Measurements from ENCODE around the gene WRAP73. TPM values are rescaled to one million over a fixed set of nuclear protein-coding genes. Genes with fewer than 3 reads are reported as not detected.

Gene WRAP73
- total and polyA plus RNA-seq, 2 experiments from 2014 or later, result 14.7 to 28.8 TPM

DNA sequence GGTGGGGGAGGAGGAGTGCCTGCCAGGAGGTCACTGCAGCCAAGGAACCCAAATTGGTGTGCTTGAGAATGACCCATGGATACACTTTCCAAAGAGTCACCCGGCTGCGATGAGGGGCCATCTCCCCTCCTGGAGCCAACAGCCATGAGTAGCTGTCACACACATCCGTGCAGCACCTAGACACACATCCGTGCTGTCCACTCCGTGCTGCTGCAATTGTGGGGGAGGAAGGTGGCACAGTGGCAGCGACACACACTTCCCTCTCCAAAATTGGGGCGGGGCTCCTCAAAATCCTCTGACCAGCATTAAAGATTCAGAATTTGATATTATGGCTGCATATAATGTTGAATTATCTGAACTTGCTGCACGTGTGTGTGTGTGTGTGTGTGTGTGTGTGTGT, 18.2 kb upstream of the WRAP73 start:
- H3K4me2 ChIP-seq, result no peak overlapping the region
- H3K4me3 ChIP-seq, result no peak overlapping the region
- no peak for DNase-seq (ENCODE audit: low spot score)
- no peaks in the 10 kb centered on the region for H3K27me3 ChIP-seq
- no peaks in the 10 kb centered on the region for H3K9me3 ChIP-seq (ENCODE audit: low read depth)
- H3K4me1 ChIP-seq (ENCODE audit: insufficient read depth), result no peaks in the 10 kb centered on the region
- H3K27ac ChIP-seq, result no peak overlapping the region
- no peaks in the 10 kb centered on the region for H3K9me2 ChIP-seq (replicated peaks; ENCODE audit: insufficient read depth)
- TF ChIP-seq EZH2phosphoT487 (IDR thresholded peaks at IDR 0.05; ENCODE audit: low read depth, severe bottlenecking, unreplicated experiment), result no peak
- TF ChIP-seq, protein P1, sequence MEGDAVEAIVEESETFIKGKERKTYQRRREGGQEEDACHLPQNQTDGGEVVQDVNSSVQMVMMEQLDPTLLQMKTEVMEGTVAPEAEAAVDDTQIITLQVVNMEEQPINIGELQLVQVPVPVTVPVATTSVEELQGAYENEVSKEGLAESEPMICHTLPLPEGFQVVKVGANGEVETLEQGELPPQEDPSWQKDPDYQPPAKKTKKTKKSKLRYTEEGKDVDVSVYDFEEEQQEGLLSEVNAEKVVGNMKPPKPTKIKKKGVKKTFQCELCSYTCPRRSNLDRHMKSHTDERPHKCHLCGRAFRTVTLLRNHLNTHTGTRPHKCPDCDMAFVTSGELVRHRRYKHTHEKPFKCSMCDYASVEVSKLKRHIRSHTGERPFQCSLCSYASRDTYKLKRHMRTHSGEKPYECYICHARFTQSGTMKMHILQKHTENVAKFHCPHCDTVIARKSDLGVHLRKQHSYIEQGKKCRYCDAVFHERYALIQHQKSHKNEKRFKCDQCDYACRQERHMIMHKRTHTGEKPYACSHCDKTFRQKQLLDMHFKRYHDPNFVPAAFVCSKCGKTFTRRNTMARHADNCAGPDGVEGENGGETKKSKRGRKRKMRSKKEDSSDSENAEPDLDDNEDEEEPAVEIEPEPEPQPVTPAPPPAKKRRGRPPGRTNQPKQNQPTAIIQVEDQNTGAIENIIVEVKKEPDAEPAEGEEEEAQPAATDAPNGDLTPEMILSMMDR (IDR thresholded peaks at IDR 0.05; ENCODE audit: poor library complexity), result no peak
- TF ChIP-seq EZH2 (IDR thresholded peaks at IDR 0.05; ENCODE audit: borderline replicate concordance), result no peak
- H3K79me2 ChIP-seq, result no peaks in the 10 kb centered on the region
- 82% methylated on average over 8 of the region's 8 CpGs for WGBS (ENCODE audit: low lambda C conversion rate, missing lambda C conversion rate)
- H3K36me3 ChIP-seq (replicated peaks; ENCODE audit: insufficient read depth, low read depth), result no peaks in the 10 kb centered on the region
- no peak overlapping the region for H2AFZ ChIP-seq
- no peaks in the 10 kb centered on the region for H4K20me1 ChIP-seq (ENCODE audit: insufficient read depth, poor library complexity, severe bottlenecking)

DNA sequence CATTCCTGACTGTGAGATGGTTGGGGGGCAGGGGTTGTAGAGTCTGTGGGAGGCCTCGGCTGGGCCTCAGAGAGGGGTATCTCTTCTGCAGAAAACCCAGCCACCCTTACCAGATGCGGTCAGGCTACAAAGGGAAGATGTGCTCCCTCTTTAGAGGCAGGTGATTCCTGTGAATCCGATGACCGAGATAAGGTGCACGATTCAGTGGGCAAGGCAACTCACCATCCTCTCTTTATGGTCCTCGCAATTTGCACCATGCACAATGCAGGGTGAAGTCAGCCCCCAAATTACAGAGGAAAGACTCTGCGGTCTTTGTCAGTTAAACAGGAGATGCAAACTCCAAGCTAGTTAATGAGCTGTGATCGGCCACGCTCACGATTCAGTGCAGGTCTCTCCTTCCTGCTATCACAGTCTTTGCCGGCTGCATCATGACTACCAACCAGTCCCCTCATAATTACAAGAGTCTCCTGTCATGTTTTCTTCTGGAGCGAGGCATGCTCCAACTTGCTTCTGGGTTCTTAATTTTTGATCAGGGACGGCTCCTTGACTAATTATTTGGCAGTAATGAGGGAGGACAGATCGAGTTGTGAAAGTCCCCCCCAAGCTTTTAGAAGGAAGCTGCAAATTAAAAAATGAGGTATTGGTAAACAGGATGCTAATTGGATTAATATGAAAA, 14.9 kb upstream of the WRAP73 start:
- DNase-seq (ENCODE audit: low spot score), result no peak
- TF ChIP-seq EZH2 (IDR thresholded peaks at IDR 0.05; ENCODE audit: borderline replicate concordance) (no peak), EZH2phosphoT487 (IDR thresholded peaks at IDR 0.05; ENCODE audit: low read depth, severe bottlenecking, unreplicated experiment) (no peak)
- TF ChIP-seq, protein P1 (IDR thresholded peaks at IDR 0.05; ENCODE audit: poor library complexity), result no peak
- Histone ChIP-seq H4K20me1 (ENCODE audit: insufficient read depth, poor library complexity, severe bottlenecking) (no peaks in the 10 kb centered on the region), H3K27ac (no peak overlapping the region), H3K9me2 (replicated peaks; ENCODE audit: insufficient read depth) (no peaks in the 10 kb centered on the region), H3K27me3 (peaks cover 3% of the 10 kb centered on the region), H3K4me3 (no peak overlapping the region), H3K4me2 (no peak overlapping the region), H3K36me3 (replicated peaks; ENCODE audit: insufficient read depth, low read depth) (no peaks in the 10 kb centered on the region), H3K79me2 (no peaks in the 10 kb centered on the region), H2AFZ (no peak overlapping the region), H3K4me1 (ENCODE audit: insufficient read depth) (no peaks in the 10 kb centered on the region), H3K9me3 (ENCODE audit: low read depth) (no peaks in the 10 kb centered on the region)
- 89% methylated on average over 14 of the region's 14 CpGs for WGBS (ENCODE audit: low lambda C conversion rate, missing lambda C conversion rate)

DNA sequence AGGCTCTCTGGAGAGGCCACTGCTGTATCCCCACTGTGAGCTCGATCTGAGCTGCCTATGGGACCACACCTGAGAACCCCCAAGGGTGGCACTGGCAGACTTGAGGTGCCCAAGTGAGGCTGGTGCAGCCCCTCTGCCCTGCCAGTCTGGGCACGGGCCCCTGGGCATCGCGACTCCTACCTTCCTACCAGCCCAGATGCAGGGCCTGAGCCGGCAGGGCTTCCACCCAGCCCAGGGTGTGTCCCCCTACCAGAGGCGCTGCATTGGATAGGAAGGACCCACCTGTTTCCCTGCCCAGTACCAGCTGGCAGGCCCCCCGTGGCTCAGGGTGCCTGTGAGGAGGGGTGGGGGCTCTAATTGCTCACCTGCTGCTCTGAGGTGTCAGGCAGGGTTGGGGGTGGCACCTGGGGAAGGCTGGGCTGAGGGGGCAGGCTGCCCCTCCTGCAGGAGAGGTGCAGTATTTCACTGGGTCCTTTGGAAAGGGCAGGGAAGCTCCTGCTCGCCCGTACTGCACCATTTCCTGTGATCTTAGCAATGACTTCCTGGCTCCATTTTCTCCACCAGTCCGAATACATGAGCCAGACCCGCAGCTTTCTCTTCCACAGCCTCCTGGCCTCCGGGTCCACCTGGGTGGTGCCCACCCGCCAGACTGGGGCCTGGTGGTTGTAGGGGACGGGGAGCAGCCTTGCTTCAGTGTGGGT, 14.2 kb upstream of the WRAP73 start:
- WGBS (ENCODE audit: low lambda C conversion rate, missing lambda C conversion rate), result 90% methylated on average over 12 of the region's 14 CpGs
- TF ChIP-seq, protein P1 (IDR thresholded peaks at IDR 0.05; ENCODE audit: poor library complexity), result no peak
- TF ChIP-seq EZH2phosphoT487 (IDR thresholded peaks at IDR 0.05; ENCODE audit: low read depth, severe bottlenecking, unreplicated experiment) (no peak), EZH2 (IDR thresholded peaks at IDR 0.05; ENCODE audit: borderline replicate concordance) (no peak)
- no peak for DNase-seq (ENCODE audit: low spot score)

More for the DNA sequence above, 14.2 kb upstream of the WRAP73 start:
- Histone ChIP-seq H3K9me2 (replicated peaks; ENCODE audit: insufficient read depth) (no peaks in the 10 kb centered on the region), H3K4me3 (no peak overlapping the region), H3K4me2 (no peak overlapping the region), H3K27me3 (peaks cover 6% of the 10 kb centered on the region), H3K79me2 (no peaks in the 10 kb centered on the region), H4K20me1 (ENCODE audit: insufficient read depth, poor library complexity, severe bottlenecking) (no peaks in the 10 kb centered on the region), H3K27ac (no peak overlapping the region), H3K4me1 (ENCODE audit: insufficient read depth) (no peaks in the 10 kb centered on the region), H3K36me3 (replicated peaks; ENCODE audit: insufficient read depth, low read depth) (no peaks in the 10 kb centered on the region), H3K9me3 (ENCODE audit: low read depth) (no peaks in the 10 kb centered on the region), H2AFZ (no peak overlapping the region)
